ENCODE measurements around the gene MED31.

Gene MED31

DNA sequence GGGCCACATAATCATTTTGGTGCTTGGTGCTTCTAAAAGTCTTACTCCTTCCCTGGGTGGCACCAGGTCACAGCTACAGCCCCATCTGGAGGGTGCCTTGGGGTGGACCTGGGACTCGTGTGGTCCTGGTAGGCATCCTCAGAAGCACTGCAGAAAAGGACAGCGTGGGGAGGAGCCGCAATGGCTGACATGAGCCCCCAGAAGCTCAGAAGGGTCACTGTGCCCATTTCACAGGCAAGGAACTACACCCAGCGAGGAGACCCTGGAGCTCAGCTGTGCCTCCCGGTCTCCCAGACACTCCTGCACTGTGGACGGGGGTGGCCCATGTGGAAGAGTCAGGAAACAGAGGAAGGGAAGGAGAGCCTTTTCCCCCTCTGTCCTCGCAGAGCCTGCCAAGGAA, 26.5 kb upstream of the MED31 start:
- 95 to 96% methylated on average over 6 of the region's 7 CpGs for WGBS, 2 experiments
- no peaks in the 10 kb centered on the region for H3K27me3 ChIP-seq (ENCODE audit: control insufficient read depth, insufficient read depth, low read length, poor library complexity, severe bottlenecking)
- H3K36me3 ChIP-seq (ENCODE audit: control insufficient read depth, insufficient read depth, low read length) = no peaks in the 10 kb centered on the region
- H3K4me1 ChIP-seq (ENCODE audit: control insufficient read depth, insufficient read depth, low read length) = no peaks in the 10 kb centered on the region
- H3K4me3 ChIP-seq (ENCODE audit: insufficient read depth, low read depth, low read length) = no peak overlapping the region
- no peaks in the 10 kb centered on the region for H3K9me3 ChIP-seq (ENCODE audit: control insufficient read depth, low read length)
- H3K27ac ChIP-seq (ENCODE audit: insufficient read depth, low read depth, low read length, poor library complexity, severe bottlenecking) = no peak overlapping the region

DNA sequence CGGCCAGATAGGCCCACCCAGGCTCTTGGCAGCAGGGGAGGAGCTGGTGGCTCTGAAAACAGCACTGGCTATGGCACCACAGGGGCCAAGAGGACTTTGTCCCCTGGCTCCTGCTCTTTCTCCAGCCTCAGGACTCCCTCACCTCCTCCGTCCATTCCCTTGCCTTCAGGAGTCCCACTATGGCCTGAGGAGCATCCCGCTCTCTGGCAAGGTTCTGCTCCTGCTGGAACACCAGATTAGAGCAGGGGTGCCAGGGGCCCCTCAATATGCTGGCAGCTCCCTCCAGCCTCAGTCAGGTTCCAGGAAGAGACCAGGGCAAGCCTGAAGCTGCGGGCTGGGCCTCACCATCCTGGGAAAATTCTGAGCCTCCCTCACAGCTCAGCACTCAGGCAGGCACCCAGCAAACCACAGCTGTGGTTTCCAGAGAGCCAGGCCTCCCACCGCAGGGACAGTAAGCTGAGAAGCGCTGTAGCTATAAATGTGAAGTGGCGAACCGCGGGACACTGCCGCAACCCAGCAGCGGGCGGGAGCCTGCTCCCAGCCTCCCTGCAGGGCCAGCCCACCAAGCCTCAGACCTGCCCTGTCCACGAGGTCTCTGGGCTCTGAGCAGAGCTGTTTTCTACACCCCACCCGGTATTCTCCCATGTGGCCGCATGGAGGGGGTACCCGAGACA, 25.9 kb upstream of the MED31 start:
- H3K27ac ChIP-seq (ENCODE audit: insufficient read depth, low read depth, low read length, poor library complexity, severe bottlenecking) = no peak overlapping the region
- 89 to 90% methylated on average over 16 of the region's 16 CpGs for WGBS, 2 experiments
- H3K4me3 ChIP-seq (ENCODE audit: insufficient read depth, low read depth, low read length) = no peak overlapping the region
- no peaks in the 10 kb centered on the region for H3K4me1 ChIP-seq (ENCODE audit: control insufficient read depth, insufficient read depth, low read length)
- H3K27me3 ChIP-seq (ENCODE audit: control insufficient read depth, insufficient read depth, low read length, poor library complexity, severe bottlenecking) = no peaks in the 10 kb centered on the region
- no peaks in the 10 kb centered on the region for H3K36me3 ChIP-seq (ENCODE audit: control insufficient read depth, insufficient read depth, low read length)
- no peaks in the 10 kb centered on the region for H3K9me3 ChIP-seq (ENCODE audit: control insufficient read depth, low read length)

DNA sequence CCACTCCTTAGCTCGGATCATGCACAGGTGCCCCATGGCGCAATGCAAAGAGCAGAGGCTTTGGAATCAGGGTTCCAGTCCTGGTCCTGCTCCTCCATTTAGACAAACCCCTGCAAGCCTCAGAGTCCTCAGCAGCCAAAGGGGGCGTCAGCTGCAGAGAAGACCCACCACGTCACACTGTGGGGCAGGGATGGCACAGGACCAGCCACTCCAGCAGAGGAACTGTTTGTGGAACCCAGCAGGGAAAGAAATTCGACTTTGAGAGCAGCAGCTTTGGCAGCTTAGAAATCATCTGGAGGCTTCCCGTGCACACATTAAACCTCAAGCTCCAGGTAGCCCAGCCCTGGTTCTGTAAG, 25.4 kb upstream of the MED31 start:
- Histone ChIP-seq H3K27me3 (ENCODE audit: control insufficient read depth, insufficient read depth, low read length, poor library complexity, severe bottlenecking) (no peaks in the 10 kb centered on the region), H3K4me3 (ENCODE audit: insufficient read depth, low read depth, low read length) (no peak overlapping the region), H3K4me1 (ENCODE audit: control insufficient read depth, insufficient read depth, low read length) (no peaks in the 10 kb centered on the region), H3K9me3 (ENCODE audit: control insufficient read depth, low read length) (no peaks in the 10 kb centered on the region), H3K36me3 (ENCODE audit: control insufficient read depth, insufficient read depth, low read length) (no peaks in the 10 kb centered on the region), H3K27ac (ENCODE audit: insufficient read depth, low read depth, low read length, poor library complexity, severe bottlenecking) (no peak overlapping the region)
- WGBS, 2 experiments = 81 to 84% methylated on average over 6 of the region's 6 CpGs

DNA sequence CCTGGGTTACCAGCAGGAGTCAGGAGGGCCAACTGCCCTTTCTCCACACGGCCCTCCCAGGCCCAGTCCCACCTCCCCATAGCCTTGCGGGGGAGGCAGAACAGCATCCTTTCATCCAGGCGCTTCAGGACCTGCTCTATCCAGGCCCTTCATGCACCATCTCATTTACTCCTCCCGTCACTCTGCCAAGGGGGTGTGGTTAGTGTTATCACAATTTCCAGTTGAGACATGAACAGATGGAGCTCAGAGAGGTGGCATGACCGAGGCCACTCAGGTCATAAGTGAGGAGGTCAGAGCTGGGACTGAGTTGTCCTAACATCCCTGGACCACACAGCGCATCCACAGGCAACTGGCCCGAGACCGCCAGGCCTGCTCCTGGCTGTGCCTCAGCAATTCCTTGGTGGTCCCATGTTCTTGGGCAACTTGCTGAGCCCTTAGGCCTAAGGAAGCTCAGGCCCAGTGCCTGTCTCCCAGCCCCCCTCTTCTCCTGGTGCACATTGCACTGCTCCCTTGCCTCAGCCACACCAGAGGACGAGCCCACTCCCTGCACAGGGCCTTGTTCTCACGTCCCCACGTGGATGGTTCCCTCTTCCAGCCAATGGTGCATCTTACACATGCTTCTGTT, 23.9 kb upstream of the MED31 start:
- 83% methylated on average over 11 of the region's 11 CpGs for WGBS, 2 experiments
- Histone ChIP-seq H3K4me1 (ENCODE audit: control insufficient read depth, insufficient read depth, low read length) (no peaks in the 10 kb centered on the region), H3K27ac (ENCODE audit: insufficient read depth, low read depth, low read length, poor library complexity, severe bottlenecking) (no peak overlapping the region), H3K4me3 (ENCODE audit: insufficient read depth, low read depth, low read length) (no peak overlapping the region), H3K9me3 (ENCODE audit: control insufficient read depth, low read length) (no peaks in the 10 kb centered on the region), H3K27me3 (ENCODE audit: control insufficient read depth, insufficient read depth, low read length, poor library complexity, severe bottlenecking) (no peaks in the 10 kb centered on the region), H3K36me3 (ENCODE audit: control insufficient read depth, insufficient read depth, low read length) (no peaks in the 10 kb centered on the region)

DNA sequence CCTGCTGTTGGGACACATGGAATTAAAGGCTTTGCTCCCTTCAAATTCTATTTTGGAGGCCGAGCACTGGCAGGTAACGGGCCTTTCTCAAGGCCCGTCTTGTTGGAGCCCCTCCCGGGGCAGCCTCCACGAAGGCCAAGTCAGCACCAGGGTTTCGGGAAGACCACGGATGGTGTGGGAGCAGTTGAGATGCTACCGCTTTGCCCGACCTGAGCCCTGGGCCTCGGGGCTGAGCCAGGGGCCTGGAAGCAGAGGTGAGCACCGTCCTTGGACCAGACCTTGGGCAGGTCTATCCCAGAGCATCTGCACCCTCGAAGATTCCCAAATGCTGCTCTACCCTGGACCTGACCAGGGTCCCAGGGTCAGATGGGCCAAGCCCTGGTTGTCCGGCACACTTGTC, 23.2 kb upstream of the MED31 start:
- H3K27me3 ChIP-seq (ENCODE audit: control insufficient read depth, insufficient read depth, low read length, poor library complexity, severe bottlenecking) = no peaks in the 10 kb centered on the region
- H3K36me3 ChIP-seq (ENCODE audit: control insufficient read depth, insufficient read depth, low read length) = no peaks in the 10 kb centered on the region
- no peak overlapping the region for H3K4me3 ChIP-seq (ENCODE audit: insufficient read depth, low read depth, low read length)
- H3K27ac ChIP-seq (ENCODE audit: insufficient read depth, low read depth, low read length, poor library complexity, severe bottlenecking) = no peak overlapping the region
- WGBS, 2 experiments = 94 to 95% methylated on average over 13 of the region's 13 CpGs
- H3K4me1 ChIP-seq (ENCODE audit: control insufficient read depth, insufficient read depth, low read length) = no peaks in the 10 kb centered on the region
- no peaks in the 10 kb centered on the region for H3K9me3 ChIP-seq (ENCODE audit: control insufficient read depth, low read length)

DNA sequence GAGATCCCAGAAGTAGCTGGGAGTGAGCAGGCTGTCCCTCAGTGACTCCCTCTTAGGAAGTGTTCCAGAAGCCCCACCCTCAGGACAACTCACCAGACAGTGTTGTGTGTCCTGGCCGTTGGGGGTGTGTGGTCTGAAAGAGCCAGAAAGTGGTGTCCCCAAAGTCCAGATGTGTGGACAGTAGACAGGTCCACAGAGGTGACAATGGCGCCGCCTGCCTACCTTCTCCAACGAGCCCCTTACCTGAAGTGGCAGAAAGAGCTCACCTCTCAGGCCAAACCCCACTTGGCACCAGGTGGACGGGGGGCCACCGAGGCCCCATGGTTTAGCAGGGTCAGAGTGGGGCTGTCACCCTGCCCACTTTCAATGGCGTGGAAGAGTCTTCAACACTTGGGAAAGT, 20.0 kb upstream of the MED31 start:
- H3K4me3 ChIP-seq (ENCODE audit: insufficient read depth, low read depth, low read length) = no peak overlapping the region
- no peaks in the 10 kb centered on the region for H3K4me1 ChIP-seq (ENCODE audit: control insufficient read depth, insufficient read depth, low read length)
- no peaks in the 10 kb centered on the region for H3K36me3 ChIP-seq (ENCODE audit: control insufficient read depth, insufficient read depth, low read length)
- 91 to 94% methylated on average over 7 of the region's 7 CpGs for WGBS, 2 experiments
- H3K27me3 ChIP-seq (ENCODE audit: control insufficient read depth, insufficient read depth, low read length, poor library complexity, severe bottlenecking) = no peaks in the 10 kb centered on the region
- H3K9me3 ChIP-seq (ENCODE audit: control insufficient read depth, low read length) = no peaks in the 10 kb centered on the region
- H3K27ac ChIP-seq (ENCODE audit: insufficient read depth, low read depth, low read length, poor library complexity, severe bottlenecking) = no peak overlapping the region

DNA sequence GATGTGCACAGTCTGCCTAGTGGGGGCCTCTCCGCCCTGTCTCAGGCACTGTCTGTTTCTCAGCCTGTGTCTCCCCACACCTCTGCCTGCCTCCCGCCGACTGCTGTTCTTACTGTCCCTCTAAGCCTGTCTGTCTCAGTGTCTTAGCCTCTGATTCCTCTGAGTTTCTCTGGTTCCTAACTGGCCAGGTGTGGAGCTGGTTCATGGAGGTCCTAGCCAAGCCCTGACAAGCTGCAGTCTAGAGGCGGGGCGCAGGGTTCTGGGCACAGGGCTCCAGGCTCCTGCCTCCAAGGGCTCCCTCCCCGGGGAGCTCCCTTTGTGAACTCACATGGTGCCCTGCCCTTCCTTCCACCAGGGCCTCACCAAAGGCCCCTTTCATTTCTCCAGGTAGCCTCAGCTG, 19.6 kb upstream of the MED31 start:
- Histone ChIP-seq H3K4me1 (ENCODE audit: control insufficient read depth, insufficient read depth, low read length) (no peaks in the 10 kb centered on the region), H3K9me3 (ENCODE audit: control insufficient read depth, low read length) (no peaks in the 10 kb centered on the region), H3K4me3 (ENCODE audit: insufficient read depth, low read depth, low read length) (no peak overlapping the region), H3K36me3 (ENCODE audit: control insufficient read depth, insufficient read depth, low read length) (no peaks in the 10 kb centered on the region), H3K27me3 (ENCODE audit: control insufficient read depth, insufficient read depth, low read length, poor library complexity, severe bottlenecking) (no peaks in the 10 kb centered on the region), H3K27ac (ENCODE audit: insufficient read depth, low read depth, low read length, poor library complexity, severe bottlenecking) (no peak overlapping the region)
- WGBS, 2 experiments = 90 to 92% methylated on average over 6 of the region's 6 CpGs

DNA sequence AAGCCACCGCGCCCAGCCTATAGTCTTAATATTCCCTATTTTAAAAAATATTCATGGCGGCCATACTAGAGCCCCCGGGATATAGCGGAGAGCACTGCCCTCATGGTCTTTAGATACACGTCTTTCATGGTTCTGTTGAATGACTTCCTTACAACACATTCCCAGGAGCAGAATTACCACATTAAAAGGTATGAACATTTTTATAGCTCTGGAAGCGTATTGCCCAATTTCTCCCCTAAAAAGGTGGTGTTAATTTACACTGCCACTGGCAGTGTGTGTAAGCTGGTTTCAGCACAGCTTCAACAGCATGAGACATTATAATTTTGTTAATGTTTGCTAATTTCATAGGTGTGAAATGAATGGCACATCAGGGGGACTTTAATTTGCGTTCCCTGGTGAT, 19.2 kb upstream of the MED31 start:
- H3K36me3 ChIP-seq (ENCODE audit: control insufficient read depth, insufficient read depth, low read length) = no peaks in the 10 kb centered on the region
- H3K27ac ChIP-seq (ENCODE audit: insufficient read depth, low read depth, low read length, poor library complexity, severe bottlenecking) = no peak overlapping the region
- no peak overlapping the region for H3K4me3 ChIP-seq (ENCODE audit: insufficient read depth, low read depth, low read length)
- H3K27me3 ChIP-seq (ENCODE audit: control insufficient read depth, insufficient read depth, low read length, poor library complexity, severe bottlenecking) = no peaks in the 10 kb centered on the region
- WGBS, 2 experiments = 93 to 94% methylated on average over 8 of the region's 8 CpGs
- H3K9me3 ChIP-seq (ENCODE audit: control insufficient read depth, low read length) = no peaks in the 10 kb centered on the region
- no peaks in the 10 kb centered on the region for H3K4me1 ChIP-seq (ENCODE audit: control insufficient read depth, insufficient read depth, low read length)

DNA sequence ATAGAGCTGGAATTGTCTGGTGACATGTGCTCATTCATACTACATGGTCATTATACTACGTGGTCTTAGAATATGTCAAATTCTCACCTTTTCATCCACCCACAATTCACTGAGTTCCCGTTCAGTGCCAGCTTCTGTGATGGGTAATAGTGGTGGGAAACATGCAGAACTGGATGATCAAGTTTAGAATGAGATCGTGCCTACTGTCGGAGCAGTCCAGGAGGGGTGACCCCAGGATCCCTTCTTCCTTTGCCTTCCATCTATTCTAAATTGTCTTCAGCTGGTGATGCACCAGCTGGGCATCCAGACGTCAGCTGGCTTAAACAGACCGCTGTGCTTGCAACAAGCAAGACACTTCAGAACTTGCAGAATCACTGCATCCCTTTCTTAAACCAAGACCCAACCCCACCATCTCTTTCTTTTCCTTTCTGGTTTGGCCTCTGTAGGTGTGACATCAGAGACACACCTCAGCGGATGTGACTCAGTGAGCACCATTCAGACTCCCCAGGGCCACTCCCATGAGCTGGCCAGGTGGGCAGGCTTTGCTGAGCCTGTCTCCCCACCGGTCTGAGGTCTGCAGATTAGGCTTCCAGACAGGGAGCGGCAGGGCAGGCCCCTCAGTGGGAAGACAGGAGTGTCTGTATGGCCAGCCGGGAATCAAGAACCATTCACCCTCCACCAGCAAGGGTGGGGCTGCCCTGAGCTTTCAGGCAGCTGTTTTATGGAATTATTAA, 18.2 kb upstream of the MED31 start:
- H3K4me3 ChIP-seq (ENCODE audit: insufficient read depth, low read depth, low read length) = no peak overlapping the region
- no peak overlapping the region for H3K27ac ChIP-seq (ENCODE audit: insufficient read depth, low read depth, low read length, poor library complexity, severe bottlenecking)
- H3K9me3 ChIP-seq (ENCODE audit: control insufficient read depth, low read length) = no peaks in the 10 kb centered on the region
- 86 to 88% methylated on average over 10 of the region's 10 CpGs for WGBS, 2 experiments
- H3K36me3 ChIP-seq (ENCODE audit: control insufficient read depth, insufficient read depth, low read length) = no peaks in the 10 kb centered on the region
- no peaks in the 10 kb centered on the region for H3K27me3 ChIP-seq (ENCODE audit: control insufficient read depth, insufficient read depth, low read length, poor library complexity, severe bottlenecking)
- H3K4me1 ChIP-seq (ENCODE audit: control insufficient read depth, insufficient read depth, low read length) = no peaks in the 10 kb centered on the region

DNA sequence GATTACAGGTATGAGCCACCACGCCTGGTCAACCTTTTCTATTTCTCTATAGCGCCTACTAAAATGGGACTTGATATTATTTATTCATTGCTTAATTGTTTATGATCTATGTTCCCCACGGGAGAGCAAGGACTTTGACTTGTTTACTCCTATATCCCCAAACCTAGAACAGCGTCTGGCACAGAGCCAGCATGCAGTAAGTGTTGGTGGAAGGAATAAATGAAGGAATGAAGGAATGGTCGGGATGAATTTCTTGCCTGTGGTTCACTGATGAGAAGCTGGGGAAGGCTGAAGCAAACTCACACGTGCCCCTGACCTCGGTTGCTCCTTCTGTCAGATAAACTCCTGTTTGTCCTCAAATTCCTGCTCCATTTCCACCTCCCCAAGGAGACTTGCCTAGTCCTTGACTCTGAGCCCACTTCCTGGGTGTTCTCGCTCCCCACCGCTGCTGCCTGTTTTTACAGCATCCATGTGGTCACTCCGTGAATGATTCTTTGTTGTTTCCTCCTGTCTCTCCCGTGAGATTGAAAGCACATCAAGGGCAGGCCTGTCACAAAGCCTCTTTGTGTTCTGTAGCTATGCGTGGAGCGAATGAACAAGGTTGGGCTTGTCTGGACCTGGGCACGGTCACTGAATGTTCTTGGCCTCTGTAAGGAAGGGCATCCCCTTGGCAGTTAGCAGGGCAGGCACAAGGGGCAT, 17.5 kb upstream of the MED31 start:
- H3K27me3 ChIP-seq (ENCODE audit: control insufficient read depth, insufficient read depth, low read length, poor library complexity, severe bottlenecking) = no peaks in the 10 kb centered on the region
- H3K4me1 ChIP-seq (ENCODE audit: control insufficient read depth, insufficient read depth, low read length) = no peaks in the 10 kb centered on the region
- H3K27ac ChIP-seq (ENCODE audit: insufficient read depth, low read depth, low read length, poor library complexity, severe bottlenecking) = no peak overlapping the region
- no peak overlapping the region for H3K4me3 ChIP-seq (ENCODE audit: insufficient read depth, low read depth, low read length)
- WGBS, 2 experiments = 92 to 93% methylated on average over 12 to 14 of the region's 14 CpGs
- H3K9me3 ChIP-seq (ENCODE audit: control insufficient read depth, low read length) = no peaks in the 10 kb centered on the region
- H3K36me3 ChIP-seq (ENCODE audit: control insufficient read depth, insufficient read depth, low read length) = no peaks in the 10 kb centered on the region

Data from ectodermal cell (in vitro differentiated cells).